Mucosa of stomach (tissue), 1 donor: ENCODE data around the gene GUK1.
"Not testable (repeated sequence)": the region's sequence is repeated elsewhere in the genome, so short reads cannot be mapped to it uniquely, and the experiment has no call there.

ENCODE experiments used
- H3K27me3 ChIP-seq: one replicate; pipeline ENCODE4 v1.7.0; 2013; ENCODE audit warnings: mild to moderate bottlenecking, low read length; ENCODE audit not compliant: control insufficient read depth, insufficient read depth
- H3K36me3 ChIP-seq: one replicate; pipeline ENCODE4 v1.7.0; 2013; ENCODE audit warnings: low read length; ENCODE audit not compliant: control insufficient read depth, insufficient read depth
- H3K4me1 ChIP-seq: one replicate; pipeline ENCODE4 v1.7.0; 2013; ENCODE audit warnings: mild to moderate bottlenecking, low read length; ENCODE audit not compliant: control insufficient read depth, insufficient read depth
- H3K4me3 ChIP-seq: one replicate; pipeline ENCODE4 v1.7.0; 2013; ENCODE audit warnings: low read length
- H3K9ac ChIP-seq: one replicate; pipeline ENCODE4 v1.7.0; 2013; ENCODE audit warnings: mild to moderate bottlenecking, low read length, moderate library complexity
- H3K9me3 ChIP-seq: one replicate; pipeline ENCODE4 v1.7.0; 2013; ENCODE audit warnings: mild to moderate bottlenecking, low read length, moderate library complexity; ENCODE audit not compliant: control insufficient read depth
- donor health status: Pancreatic carcinoma.

Gene GUK1

GRCh38 chr1:228107636-228108035 is 32.4 kb upstream of the GUK1 start:
- H3K36me3 ChIP-seq, result peaks cover 10% of the 10 kb centered on the region
- no peaks in the 10 kb centered on the region for H3K27me3 ChIP-seq
- no peak overlapping the region for H3K4me3 ChIP-seq
- H3K9me3 ChIP-seq, result no peaks in the 10 kb centered on the region
- peaks cover 34% of the 10 kb centered on the region for H3K4me1 ChIP-seq
- H3K9ac ChIP-seq, result no peak overlapping the region

GRCh38 chr1:228108055-228108690 is 31.9 kb upstream of the GUK1 start:
- H3K27me3 ChIP-seq, result no peaks in the 10 kb centered on the region
- H3K9me3 ChIP-seq, result no peaks in the 10 kb centered on the region
- peaks cover 34% of the 10 kb centered on the region for H3K4me1 ChIP-seq
- H3K36me3 ChIP-seq, result peaks cover 10% of the 10 kb centered on the region
- peak overlapping the region; percentile 98 for H3K4me3 ChIP-seq
- peak overlapping the region; percentile 99 for H3K9ac ChIP-seq

DNA sequence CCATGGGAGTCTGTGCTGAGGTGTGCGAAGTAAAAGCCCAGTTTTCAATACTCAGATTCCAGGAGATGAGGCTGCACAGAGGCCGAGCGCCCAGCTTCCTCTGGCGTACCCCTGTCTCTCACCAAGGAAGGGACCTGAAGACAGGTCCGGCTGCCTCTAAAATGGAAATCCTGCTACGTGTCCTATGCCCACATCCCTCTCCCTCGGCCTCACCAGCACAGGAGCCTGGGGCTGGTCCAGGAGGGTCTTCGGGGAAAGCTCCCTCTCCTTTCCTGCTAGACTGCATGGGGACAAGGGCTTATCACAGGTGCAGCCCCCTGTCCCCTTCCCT is 31.4 kb upstream of the GUK1 start:
- Histone ChIP-seq H3K9ac (peak overlapping the region; percentile 99), H3K4me3 (peak overlapping the region; percentile 98)

GRCh38 chr1:228109073-228109961 is 30.8 kb upstream of the GUK1 start, which contains the start of gene MRPL55:
Gene MRPL55, minus strand, starts transcription at chr1:228109299. Its CDS starts 1,039 bp downstream, at chr1:228108260.
- Histone ChIP-seq H3K4me1 (peaks cover 25% of the 10 kb centered on the region), H3K9ac (peak within 1 kb of the TSS; percentile 99), H3K36me3 (peaks cover 10% of the 10 kb centered on the region), H3K9me3 (no peaks in the 10 kb centered on the region), H3K27me3 (no peaks in the 10 kb centered on the region), H3K4me3 (peak within 1 kb of the TSS; percentile 98)

More for the DNA sequence above, 31.4 kb upstream of the GUK1 start:
- no peaks in the 10 kb centered on the region for H3K27me3 ChIP-seq
- H3K36me3 ChIP-seq, result peaks cover 10% of the 10 kb centered on the region
- peaks cover 30% of the 10 kb centered on the region for H3K4me1 ChIP-seq
- H3K9me3 ChIP-seq, result no peaks in the 10 kb centered on the region

GRCh38 chr1:228109962-228110488 is 30.1 kb upstream of the GUK1 start:
- H3K9ac ChIP-seq, result peak overlapping the region; percentile 99
- no peaks in the 10 kb centered on the region for H3K27me3 ChIP-seq
- peaks cover 10% of the 10 kb centered on the region for H3K36me3 ChIP-seq
- peaks cover 25% of the 10 kb centered on the region for H3K4me1 ChIP-seq
- H3K9me3 ChIP-seq, result no peaks in the 10 kb centered on the region
- peak overlapping the region; percentile 98 for H3K4me3 ChIP-seq

GRCh38 chr1:228110556-228110955 is 29.5 kb upstream of the GUK1 start:
- H3K36me3 ChIP-seq, result peaks cover 10% of the 10 kb centered on the region
- no peaks in the 10 kb centered on the region for H3K27me3 ChIP-seq
- no peak overlapping the region for H3K9ac ChIP-seq
- peaks cover 25% of the 10 kb centered on the region for H3K4me1 ChIP-seq
- H3K9me3 ChIP-seq, result no peaks in the 10 kb centered on the region
- H3K4me3 ChIP-seq, result no peak overlapping the region

DNA sequence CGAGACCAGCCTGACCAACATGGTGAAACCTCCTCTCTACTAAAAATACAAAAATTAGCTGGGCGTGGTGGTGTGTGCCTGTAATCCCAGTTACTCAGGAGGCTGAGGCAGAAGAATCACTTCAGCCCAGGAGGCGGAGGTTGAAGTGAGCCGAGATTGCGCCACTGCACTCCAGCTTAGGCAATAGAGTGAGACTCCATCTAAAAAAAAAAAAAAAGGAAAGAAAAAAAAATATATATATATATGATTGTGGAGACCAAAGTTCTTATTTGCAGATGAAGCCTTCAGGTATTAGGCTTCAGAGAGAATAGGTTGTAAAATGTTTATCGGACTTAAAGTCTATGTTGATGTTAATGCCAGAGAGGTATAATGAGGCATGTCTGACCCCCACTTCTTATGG is 28.8 kb upstream of the GUK1 start:
- peaks cover 25% of the 10 kb centered on the region for H3K4me1 ChIP-seq
- H3K27me3 ChIP-seq, H3K9me3 ChIP-seq, H3K9ac ChIP-seq, H3K36me3 ChIP-seq, H3K4me3 ChIP-seq: not testable (repeated sequence)

DNA sequence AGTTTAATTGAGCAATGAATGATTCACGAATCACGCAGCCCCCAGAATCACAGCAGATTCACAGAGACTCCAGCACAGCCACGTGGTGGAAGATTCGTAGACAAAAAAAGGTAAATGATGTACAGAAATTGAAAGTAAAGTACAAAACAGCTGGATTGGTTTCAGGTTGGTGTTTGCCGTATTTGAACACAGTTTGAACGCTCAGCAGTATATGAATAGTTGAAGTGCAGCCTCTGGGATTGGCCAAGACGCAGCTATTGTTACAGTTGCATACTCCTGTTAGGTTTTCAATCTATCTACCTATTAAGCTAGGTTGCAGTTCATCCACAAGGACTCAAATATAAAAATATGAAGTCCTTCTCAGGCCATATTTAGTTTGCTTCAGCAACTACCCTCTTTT is 27.9 kb upstream of the GUK1 start:
- H3K9me3 ChIP-seq, result no peaks in the 10 kb centered on the region
- H3K27me3 ChIP-seq, result no peaks in the 10 kb centered on the region
- no peaks in the 10 kb centered on the region for H3K36me3 ChIP-seq
- H3K4me1 ChIP-seq, result peaks cover 25% of the 10 kb centered on the region
- H3K9ac ChIP-seq, result no peak overlapping the region
- H3K4me3 ChIP-seq, result no peak overlapping the region

GRCh38 chr1:228112617-228113016 is 27.5 kb upstream of the GUK1 start:
- Histone ChIP-seq H3K9ac (no peak overlapping the region), H3K36me3 (no peaks in the 10 kb centered on the region), H3K4me3 (no peak overlapping the region), H3K9me3 (no peaks in the 10 kb centered on the region), H3K4me1 (peaks cover 25% of the 10 kb centered on the region), H3K27me3 (no peaks in the 10 kb centered on the region)

DNA sequence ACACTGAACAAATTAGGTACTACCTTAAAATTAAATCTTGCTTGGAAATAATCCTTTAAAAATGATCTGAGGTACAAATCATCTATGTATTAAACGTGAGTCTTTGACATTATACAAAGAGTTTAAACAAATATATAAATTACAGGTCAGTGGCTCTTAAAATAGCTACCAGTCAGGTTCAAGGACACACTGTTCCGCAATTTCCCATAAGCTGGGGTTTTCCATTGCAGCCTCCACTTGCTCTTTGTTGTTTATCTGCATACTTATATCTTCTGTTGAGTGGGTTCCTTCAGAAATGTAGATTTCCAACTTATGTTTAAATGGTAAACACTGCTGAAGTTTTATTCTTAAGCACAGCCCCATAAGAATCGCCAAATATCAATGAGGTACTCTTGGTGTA is 25.3 kb upstream of the GUK1 start:
- Histone ChIP-seq H3K36me3 (no peaks in the 10 kb centered on the region), H3K9me3 (no peaks in the 10 kb centered on the region), H3K9ac (no peak overlapping the region), H3K4me1 (peaks cover 11% of the 10 kb centered on the region), H3K4me3 (no peak overlapping the region), H3K27me3 (no peaks in the 10 kb centered on the region)

- no peaks in the 10 kb centered on the region for H3K9me3 ChIP-seq
- no peaks in the 10 kb centered on the region for H3K36me3 ChIP-seq
- no peaks in the 10 kb centered on the region for H3K27me3 ChIP-seq
- no peaks in the 10 kb centered on the region for H3K4me1 ChIP-seq
- H3K4me3 ChIP-seq, result no peak overlapping the region
- no peak overlapping the region for H3K9ac ChIP-seq
These were observed 22.7 kb upstream of the GUK1 start for GRCh38 chr1:228117335-228117734.

DNA sequence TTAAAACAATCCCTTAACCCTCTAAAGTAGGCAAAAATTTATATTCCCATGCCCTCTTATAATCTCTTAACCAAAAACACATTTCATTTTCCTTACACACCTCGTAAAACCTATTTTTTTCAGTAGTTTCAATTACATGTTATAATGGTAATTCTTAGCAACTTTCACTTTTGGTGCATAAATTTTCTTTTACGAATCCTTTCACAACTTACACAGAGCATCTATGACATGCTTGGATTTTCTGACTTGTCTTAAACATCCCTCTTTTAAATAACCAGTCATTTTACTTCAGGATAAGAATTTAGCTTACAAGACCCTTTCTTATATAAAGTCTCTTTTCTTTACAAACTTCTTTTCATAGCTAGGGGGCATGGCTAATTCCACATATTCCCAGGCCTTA is 22.0 kb upstream of the GUK1 start:
- Histone ChIP-seq H3K9me3 (no peaks in the 10 kb centered on the region), H3K9ac (no peak overlapping the region)

More for the DNA sequence above, 22.0 kb upstream of the GUK1 start:
- H3K36me3 ChIP-seq, result no peaks in the 10 kb centered on the region
- H3K4me3 ChIP-seq, result no peak overlapping the region
- no peaks in the 10 kb centered on the region for H3K4me1 ChIP-seq
- H3K27me3 ChIP-seq, result no peaks in the 10 kb centered on the region
